GM19025 (cell line): Measurements from ENCODE around the gene RPE65.
"Not testable (repeated sequence)": the region's sequence is repeated elsewhere in the genome, so short reads cannot be mapped to it uniquely, and the experiment has no call there.

ENCODE experiments used
- ATAC-seq: cut with Tn5 transposase; IDR thresholded peaks from one replicate; pipeline ENCODE4 v1.9.1; 2021; ENCODE audit warnings: mild to moderate bottlenecking, low read depth, moderate library complexity; ENCODE audit not compliant: unreplicated experiment

RPE65 gene

GRCh38 chr1:68454534-68454933 is 4.8 kb upstream of the RPE65 start:
- ATAC-seq: no peak

GRCh38 chr1:68453060-68453670 is 3.4 kb upstream of the RPE65 start:
- ATAC-seq: no peak

GRCh38 chr1:68448365-68448764 is 1.4 kb downstream of the RPE65 start:
- ATAC-seq: no peak

- ATAC-seq: no peak
Observed at GRCh38 chr1:68445709-68446108, 4.0 kb downstream of the RPE65 start.

GRCh38 chr1:68442822-68443556 is 6.8 kb downstream of the RPE65 start:
- ATAC-seq: peak; percentile 79

- no peak for ATAC-seq
Observed at GRCh38 chr1:68442006-68442405, 7.7 kb downstream of the RPE65 start.

GRCh38 chr1:68438310-68438709 is 11.4 kb downstream of the RPE65 start:
- ATAC-seq: no peak

GRCh38 chr1:68433395-68433794 is 16.4 kb downstream of the RPE65 start:
- ATAC-seq: no peak

- no peak for ATAC-seq
Observed at GRCh38 chr1:68431076-68431475, 18.7 kb downstream of the RPE65 start.

- ATAC-seq: no peak
Observed at GRCh38 chr1:68429233-68429808, 20.4 kb downstream of the RPE65 start.

- no peak for ATAC-seq
Observed at GRCh38 chr1:68426594-68426993, 23.2 kb downstream of the RPE65 start.

GRCh38 chr1:68421350-68421749 is 28.4 kb downstream of the RPE65 start:
- ATAC-seq: no peak

- ATAC-seq: no peak
Observed at GRCh38 chr1:68409426-68409825, 40.3 kb downstream of the RPE65 start.

GRCh38 chr1:68401506-68401905 is 48.2 kb downstream of the RPE65 start:
- no peak for ATAC-seq

- not testable (repeated sequence) for ATAC-seq
Observed at GRCh38 chr1:68395575-68395974, 54.2 kb downstream of the RPE65 start.

GRCh38 chr1:68392474-68392873 is 57.3 kb downstream of the RPE65 start:
- not testable (repeated sequence) for ATAC-seq

- ATAC-seq: not testable (repeated sequence)
Observed at GRCh38 chr1:68385798-68386524, 63.8 kb downstream of the RPE65 start.

GRCh38 chr1:68384872-68385411 is 64.8 kb downstream of the RPE65 start:
- ATAC-seq: no peak

- no peak for ATAC-seq
Observed at GRCh38 chr1:68384321-68384813, 65.4 kb downstream of the RPE65 start.

GRCh38 chr1:68383092-68383491 is 66.7 kb downstream of the RPE65 start:
- ATAC-seq: no peak

- no peak for ATAC-seq
Observed at GRCh38 chr1:68379085-68379478, 70.7 kb downstream of the RPE65 start.
